Stimulated activated naive CD4-positive, alpha-beta T cell treated with Interleukin-2 at 50 U/mL for 16 hours (primary cell): ENCODE results near the gene USP38.
"Not testable (repeated sequence)": the region's sequence is repeated elsewhere in the genome, so short reads cannot be mapped to it uniquely, and the experiment has no call there.

ENCODE experiments used
- DNase-seq: peaks from one replicate; lab custom pipeline; 2025; lab: John Stamatoyannopoulos, UW

Gene USP38, protein sequence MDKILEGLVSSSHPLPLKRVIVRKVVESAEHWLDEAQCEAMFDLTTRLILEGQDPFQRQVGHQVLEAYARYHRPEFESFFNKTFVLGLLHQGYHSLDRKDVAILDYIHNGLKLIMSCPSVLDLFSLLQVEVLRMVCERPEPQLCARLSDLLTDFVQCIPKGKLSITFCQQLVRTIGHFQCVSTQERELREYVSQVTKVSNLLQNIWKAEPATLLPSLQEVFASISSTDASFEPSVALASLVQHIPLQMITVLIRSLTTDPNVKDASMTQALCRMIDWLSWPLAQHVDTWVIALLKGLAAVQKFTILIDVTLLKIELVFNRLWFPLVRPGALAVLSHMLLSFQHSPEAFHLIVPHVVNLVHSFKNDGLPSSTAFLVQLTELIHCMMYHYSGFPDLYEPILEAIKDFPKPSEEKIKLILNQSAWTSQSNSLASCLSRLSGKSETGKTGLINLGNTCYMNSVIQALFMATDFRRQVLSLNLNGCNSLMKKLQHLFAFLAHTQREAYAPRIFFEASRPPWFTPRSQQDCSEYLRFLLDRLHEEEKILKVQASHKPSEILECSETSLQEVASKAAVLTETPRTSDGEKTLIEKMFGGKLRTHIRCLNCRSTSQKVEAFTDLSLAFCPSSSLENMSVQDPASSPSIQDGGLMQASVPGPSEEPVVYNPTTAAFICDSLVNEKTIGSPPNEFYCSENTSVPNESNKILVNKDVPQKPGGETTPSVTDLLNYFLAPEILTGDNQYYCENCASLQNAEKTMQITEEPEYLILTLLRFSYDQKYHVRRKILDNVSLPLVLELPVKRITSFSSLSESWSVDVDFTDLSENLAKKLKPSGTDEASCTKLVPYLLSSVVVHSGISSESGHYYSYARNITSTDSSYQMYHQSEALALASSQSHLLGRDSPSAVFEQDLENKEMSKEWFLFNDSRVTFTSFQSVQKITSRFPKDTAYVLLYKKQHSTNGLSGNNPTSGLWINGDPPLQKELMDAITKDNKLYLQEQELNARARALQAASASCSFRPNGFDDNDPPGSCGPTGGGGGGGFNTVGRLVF

DNA sequence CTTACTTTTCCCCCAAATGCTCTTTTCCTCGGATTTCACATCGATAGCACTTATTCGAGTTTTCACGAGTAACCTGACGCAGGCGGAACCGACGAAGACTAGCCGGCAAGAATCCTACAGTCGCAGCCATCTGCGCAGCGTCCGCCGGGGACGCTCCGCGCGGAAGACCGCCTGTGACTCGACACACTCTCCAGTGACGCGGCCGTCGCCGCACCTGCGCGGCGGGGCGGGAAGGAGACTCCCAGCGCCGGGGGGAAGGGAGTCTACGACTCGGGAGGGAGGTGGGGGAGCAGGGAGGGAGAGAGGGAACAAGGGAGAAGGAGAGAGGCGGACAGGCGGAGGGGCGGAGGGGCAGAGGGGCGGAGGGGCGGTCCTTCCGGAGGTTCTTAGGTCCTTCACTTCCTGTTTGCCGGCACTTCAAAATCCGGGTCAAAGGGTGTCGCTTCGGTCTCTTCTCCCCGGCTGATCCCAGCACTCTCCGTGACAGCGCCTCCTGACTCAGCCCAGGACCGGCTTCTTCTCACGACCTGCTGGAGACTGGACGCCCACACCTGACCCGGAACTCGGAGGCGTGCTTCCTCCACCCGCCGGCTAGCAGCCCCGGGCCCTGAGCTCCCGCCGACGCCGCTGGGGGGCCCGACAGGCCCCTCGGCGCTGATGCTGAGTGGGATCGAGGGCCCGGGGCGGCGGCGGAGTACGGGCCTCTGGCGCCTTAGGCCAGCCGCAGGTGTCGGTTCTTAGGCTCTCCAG is at the start of gene USP38:
USP38 (plus strand) TSS at position 415 of the 750 bp plus-strand sequence. CDS start 534 bp downstream, outside the sequence.
- peak; percentile 95 for DNase-seq

DNA sequence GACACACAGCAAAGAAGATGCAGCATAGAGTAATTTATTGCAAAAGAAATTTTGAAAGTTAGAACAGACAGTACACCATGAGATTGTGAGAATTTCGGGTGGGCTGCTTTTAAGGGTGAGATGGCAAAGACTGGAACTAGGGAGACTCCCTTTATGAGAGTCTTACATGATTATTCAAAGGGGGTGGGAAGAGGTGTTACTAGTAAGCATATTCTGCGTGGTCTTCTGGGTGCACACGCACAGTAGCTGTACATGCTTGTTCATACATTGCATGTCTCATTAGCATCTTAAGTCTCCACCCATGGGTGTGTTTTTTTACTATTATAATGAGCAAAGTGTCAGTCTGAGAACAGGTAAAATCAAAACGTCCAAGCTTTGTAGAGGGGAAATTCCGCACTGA is 49.4 kb upstream of the USP38 start:
- no peak for DNase-seq

DNA sequence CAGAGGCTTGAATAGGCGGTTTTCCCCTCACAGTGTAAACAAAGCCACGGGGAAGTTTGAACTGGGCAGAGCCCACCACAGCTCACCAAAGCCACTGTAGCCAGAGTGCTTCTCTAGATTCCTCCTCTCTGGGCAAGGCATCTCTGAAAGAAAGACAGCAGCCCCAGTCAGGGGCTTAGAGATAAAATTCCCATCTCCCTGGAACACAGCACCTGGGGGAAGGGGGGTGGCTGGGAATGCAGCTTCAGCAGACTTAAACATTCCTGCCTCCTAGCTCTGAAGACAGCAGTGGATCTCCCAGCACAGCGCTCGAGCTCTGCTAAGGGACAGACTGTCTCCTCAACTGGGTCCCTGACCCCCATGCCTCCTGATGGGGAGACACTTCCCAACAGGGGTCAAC is 44.0 kb upstream of the USP38 start:
- no peak for DNase-seq

DNA sequence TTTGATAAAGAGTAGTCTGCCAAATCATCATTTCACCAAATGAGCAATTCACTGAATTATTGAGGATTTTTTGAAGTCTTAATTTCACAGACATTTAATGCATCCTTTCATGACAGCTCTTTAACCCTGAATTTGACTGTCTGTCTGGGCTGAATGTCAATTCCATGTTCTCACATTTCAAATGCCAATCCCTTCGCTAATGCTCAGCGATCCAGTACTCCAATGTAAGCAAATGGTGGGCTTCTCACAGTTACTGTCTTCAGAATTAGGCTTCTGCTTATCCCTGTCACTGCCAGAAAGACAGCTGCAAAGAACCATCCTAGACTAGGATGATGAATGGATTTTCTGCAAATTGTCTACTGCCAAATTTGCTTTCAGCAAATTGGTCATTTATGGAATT is 36.2 kb upstream of the USP38 start:
- no peak for DNase-seq

DNA sequence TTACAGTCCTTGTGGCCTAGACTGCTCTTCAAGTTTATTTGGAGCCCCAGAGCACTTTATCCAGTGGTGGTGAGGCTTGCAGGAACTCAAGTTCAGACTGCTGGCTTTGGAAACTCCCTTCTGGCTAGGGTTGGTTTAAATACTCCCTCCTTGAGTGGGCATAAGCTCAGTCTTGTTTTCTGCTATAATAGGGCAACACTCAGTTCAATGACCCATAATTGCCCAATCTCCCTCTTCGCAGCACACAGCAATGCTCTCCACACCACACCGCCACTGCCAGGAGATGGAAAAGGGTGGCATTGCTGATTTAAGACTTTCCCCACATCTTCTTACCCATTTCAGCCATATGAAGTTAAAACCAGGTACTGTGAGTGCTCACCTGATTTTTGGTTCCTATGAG is 27.9 kb upstream of the USP38 start:
- no peak for DNase-seq

DNA sequence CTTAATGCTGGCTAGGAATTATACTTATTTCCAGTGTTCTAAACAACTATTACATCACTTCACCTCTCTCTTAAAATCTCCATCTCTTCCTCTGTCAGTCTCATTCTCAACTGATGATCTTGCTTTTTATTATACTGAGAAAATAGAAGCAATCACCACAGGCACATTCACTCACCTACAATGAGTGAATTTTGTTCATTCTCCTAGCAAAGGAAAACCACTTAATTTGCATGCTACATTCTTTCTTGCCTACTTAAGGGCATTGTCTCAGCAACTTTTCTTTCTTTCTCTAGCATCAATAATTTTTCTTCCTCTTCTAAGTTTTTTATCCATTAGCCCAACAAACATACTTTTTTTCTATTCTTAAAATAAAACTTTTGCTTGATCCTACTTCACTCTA is 21.1 kb upstream of the USP38 start:
- no peak for DNase-seq

DNA sequence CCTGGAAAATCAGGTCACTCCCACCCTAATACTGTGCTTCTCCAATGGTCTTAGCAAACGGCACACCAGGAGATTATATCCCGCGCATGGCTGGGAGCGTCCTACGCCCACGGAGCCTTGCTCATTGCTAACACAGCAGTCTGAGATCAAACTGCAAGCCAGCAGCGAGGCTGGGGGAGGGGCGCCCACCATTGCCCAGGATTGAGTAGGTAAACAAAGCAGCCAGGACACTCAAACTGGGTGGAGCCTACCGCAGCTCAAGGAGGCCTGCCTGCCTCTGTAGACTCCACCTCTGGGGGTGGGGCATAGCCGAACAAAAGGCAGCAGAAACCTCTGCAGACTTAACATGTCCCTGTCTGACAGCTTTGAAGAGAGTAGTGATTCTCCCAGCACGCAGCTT is 18.0 kb upstream of the USP38 start:
- DNase-seq, result not testable (repeated sequence)

DNA sequence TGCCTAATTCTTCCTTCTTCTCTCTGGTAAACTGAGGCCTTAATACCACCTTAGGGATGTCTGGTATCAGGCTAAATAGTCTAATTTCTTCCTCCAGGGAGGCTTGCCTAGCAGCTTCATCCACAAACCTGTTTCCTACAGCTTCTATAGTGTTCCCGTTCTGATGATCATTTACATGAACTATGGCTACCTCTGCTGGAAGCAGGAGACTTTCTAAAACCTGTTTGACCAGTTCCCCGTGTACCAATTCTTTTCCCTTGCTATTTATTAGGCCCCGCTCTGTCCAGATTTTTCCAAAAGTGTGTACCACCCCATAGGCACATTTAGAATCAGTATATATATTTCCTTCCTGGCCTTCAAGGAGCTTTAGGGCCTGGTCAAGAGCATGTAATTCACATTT is 5.8 kb upstream of the USP38 start:
- no peak for DNase-seq

DNA sequence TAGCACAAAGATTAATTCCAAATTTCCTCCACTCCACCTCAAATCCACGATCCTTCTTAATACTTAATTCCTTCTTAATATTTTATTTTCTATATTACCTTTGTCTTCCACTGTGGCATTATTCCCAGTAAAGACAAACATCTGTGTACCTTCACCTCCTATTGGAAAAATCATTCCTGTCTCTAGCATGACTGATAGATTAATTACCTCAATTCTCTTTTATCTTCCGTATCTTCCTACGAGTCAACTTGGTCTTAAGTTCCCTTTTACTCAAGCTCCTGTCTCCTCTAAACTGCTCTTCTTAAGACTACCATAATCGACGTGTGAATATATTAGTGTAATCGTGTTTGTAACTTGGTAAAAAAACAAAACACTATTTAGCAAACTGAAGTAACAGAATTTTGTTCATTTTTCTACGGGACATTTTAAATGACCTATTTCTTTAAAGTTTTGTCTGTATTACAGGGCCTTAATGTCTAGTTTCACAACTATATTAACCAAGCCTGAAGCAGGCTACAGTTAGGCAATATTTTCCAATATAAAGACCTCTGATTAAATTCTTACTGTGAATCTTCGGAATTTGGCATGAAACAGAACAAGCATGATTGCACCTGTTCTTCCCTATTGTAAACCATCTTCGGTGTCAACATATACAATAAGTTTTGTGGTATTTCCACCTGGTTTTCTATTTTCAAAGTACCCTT is 1.1 kb upstream of the USP38 start:
- no peak for DNase-seq

DNA sequence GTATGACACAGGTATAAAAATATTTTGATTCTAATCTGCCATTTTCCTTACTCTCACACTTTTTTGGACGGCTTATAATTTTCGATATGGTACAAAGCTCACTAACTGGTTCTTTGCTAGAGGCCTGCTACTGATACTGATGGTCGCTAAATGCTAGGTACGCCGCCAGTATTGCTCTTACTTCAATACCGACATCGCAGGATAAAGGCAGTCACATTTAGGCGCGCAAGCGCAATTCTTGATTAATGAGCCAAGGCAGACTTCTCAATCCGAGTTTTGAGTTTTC is 557 bp upstream of the USP38 start:
- no peak for DNase-seq

DNA sequence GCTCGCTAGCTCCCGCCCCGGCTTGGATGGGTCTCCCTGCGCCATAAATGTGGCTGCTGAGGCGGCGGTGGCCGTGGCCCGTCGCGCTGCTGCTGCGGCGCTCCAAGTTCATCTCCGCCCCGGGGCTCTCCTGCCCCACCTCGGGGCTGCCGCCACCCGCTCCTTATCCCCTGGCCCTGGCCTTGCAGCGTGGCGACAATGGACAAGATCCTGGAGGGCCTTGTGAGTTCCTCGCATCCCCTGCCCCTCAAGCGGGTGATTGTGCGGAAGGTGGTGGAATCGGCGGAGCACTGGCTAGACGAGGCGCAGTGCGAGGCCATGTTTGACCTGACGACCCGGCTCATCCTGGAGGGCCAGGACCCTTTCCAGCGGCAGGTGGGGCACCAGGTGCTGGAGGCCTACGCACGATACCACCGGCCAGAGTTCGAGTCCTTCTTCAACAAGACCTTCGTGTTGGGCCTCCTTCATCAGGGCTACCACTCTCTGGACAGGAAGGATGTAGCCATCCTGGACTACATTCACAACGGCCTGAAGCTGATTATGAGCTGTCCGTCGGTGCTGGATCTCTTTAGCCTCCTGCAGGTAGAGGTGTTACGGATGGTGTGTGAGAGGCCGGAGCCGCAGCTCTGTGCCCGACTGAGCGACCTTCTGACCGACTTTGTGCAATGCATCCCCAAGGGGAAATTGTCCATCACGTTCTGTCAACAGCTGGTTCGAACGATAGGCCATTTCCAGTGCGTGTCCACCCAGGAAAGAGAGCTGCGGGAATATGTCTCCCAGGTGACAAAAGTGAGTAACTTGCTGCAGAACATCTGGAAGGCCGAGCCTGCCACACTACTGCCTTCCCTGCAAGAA is 763 bp downstream of the USP38 start:
- no peak for DNase-seq

DNA sequence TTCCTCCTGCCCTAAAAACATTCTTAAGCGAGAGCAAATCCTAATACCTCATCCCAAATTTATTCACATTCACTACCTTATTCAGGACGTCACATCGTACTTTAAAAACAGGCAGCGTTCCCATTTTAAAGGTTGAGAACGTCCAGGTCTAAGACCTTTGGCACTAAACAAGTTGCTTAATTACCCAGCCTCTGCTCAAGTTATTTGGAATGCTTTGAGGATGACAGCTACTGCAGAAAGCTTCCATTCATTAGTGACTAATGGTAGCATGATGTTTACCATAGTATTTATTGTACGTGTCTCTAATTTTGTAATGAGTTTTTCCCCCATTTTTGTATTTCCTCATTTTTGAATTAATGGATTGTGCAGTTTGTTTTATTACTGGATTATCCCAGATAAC is 1.5 kb downstream of the USP38 start:
- DNase-seq, result no peak

DNA sequence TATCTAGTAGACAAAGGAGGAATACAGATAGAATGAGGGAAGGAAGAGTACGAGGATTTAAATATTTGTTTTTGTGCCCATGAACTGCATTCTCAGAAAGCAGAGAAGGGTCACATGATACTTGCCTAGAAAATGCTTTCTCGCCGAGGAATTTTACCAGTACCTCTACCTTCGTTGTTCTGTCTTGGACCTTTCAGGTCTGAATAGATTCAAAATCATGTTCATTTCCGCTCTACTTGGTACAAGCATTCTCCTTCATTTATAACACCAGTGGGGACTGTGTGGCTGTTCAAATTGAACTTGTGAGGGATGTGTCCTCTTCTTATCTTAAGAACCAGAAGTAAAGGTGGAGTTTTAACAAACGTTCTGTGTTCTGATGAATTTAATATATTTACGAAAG is 1.9 kb downstream of the USP38 start:
- DNase-seq, result no peak

DNA sequence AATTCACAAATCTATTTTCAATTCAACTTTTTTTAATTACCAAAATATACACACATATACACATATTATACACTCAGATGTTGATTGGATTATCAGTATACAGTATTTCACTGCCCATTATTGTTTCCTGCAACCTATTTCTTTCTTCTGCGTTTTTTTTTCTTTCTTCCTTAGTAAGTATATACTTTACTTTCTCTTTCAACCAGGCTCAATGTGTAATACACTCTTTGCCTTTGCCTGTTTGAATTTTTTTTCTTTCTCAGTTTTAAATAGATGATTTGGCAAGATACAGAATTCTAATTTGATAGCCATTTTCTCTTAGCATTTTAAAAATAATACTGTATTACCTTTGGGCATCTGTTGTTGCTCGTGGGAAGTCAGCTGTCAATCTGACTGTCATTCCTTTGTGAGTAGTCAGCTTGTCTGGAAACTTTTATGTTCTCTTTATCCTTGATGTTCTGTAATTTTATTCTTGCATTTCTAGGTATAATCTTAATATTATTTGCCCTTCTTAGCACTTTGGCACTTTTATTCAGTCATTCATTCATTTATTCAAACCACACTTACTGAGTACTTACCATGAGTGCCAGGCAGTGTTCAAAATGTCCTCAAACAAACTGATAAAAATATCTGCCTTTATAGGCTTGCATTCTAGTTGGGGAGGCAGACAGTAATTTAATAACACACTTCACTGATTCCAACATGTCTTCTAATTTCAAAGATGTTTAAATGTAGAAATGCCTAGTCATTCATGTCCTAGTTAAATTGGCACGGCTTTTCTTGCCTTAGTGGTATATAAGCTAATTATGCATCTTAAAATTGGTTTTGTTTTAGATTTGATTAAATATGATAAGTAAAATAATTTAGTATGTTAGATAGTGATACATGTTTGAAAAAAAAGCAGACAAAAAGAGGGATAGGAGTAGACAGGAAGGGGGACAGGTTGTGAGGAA is 3.7 kb downstream of the USP38 start:
- no peak for DNase-seq

DNA sequence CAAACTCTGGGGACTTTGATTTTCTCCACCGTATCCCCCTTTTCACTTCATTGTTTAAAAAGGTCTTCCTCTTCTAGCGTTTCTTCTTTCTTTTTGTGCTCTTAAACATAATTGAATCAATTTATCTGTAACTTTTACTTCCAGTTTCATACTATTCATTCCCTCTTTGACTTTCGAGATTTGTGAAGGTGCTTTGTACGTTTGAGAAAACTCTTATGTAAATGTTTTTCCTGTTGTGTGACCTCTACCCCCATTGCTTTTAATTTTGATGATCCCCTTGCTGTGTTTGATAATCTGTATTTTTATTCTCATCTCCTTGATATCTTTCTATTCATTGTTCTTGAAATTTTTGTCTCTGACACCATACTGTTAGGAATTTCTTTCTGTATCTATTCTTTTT is 4.8 kb downstream of the USP38 start:
- no peak for DNase-seq

DNA sequence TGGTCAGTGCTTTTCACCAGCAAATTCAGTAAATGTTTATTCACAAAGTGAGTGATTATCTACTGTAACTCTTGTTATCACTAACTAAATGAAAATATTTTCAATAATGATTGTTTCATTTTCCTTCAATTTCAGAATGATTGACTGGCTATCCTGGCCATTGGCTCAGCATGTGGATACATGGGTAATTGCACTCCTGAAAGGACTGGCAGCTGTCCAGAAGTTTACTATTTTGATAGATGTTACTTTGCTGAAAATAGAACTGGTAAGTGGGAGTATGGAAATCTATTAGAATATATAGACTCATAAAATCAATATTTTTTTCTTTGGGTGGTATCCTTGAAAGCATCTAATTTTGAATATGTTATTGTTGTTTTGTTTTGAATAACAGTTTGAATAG is 10.9 kb downstream of the USP38 start:
- DNase-seq, result no peak

DNA sequence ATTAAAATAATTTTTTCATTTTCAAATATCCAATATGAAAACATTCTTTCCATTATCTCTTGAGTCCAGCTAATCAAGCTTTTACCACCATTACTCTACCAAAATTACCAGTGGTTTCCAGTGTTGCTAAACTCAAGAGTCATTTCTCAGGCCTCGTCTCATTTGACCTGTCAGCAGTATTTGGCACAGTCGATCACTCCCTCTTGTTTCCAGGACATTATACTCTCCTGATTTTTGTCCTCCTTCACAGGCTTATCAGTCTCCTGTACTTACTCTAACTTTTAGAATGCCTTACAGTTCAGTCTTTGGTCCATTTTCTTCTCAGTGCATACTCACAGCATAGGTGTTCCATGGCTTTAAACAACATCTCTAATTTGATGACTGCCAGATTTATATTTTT is 11.6 kb downstream of the USP38 start:
- no peak for DNase-seq

DNA sequence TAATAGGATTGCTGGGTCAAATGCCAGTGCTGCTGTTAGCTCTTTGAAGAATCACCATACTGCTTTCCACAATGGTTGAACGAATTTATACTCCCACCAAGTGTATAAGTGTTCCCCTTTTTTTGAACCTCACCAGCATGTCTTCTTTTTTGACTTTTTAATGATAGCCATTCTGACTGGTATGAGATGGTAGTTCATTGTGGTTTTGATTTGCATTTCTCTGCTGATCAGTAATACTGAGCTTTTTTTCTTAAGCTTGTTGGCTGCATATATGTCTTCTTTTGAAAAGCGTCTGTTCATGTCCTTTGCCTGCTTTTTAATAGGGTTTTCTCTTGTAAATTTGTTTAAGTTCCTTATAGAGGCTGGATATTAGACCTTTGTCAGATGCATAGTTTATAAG is 14.8 kb downstream of the USP38 start:
- DNase-seq, result no peak

DNA sequence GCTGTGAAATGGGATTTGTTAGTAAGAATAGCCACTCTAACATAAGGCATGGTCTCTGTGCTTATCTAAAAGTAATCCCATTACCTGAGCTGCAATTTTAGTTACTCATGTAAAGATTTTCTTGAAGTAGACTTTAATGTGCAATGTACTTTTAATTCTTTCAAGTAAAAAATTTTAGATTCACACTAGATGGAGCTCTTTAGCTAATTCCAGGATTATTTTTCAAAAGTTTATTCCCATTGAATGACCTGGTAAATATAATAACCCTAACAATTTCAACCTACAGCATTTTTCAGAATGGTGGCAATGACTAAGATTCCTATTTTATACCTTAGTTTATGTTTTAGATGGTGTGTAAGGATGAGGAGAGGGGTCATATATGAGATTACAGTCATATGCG is 18.1 kb downstream of the USP38 start:
- no peak for DNase-seq

DNA sequence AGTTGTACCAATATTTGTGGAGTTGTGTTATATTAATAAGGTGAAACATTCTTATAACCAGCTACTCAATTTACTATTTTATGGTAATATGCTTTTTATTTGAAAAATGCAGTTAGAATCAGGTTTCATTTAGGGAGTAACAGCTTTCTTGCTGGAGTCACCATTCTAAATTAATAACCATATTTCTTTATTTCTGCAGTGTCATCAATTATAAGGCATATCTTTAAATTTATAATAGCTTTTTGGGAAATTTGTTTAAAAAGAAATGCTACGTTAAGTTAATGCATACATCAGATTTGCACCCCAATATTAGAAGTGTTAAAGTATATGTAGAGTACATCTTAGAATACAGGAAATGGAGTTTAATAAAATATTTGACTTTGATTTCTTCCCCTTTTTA is 18.9 kb downstream of the USP38 start:
- DNase-seq, result no peak
